CD14-positive monocyte (primary cell): ENCODE data around the gene SPHK1. TPM values are rescaled to one million over a fixed set of nuclear protein-coding genes. Genes with fewer than 3 reads are reported as not detected.

Experiments used
- DNase-seq, 3 donors: peaks; one replicate each; pipeline ENCODE4 v3.0.0-alpha.2; 2011 to 2022
- H2AFZ ChIP-seq: 2 replicates; pipeline ENCODE4 v1.6.0; 2012; ENCODE audit warnings: mild to moderate bottlenecking, low read depth, low read length, inconsistent platforms; ENCODE audit not compliant: insufficient read depth, poor library complexity, severe bottlenecking
- H3K27ac ChIP-seq, 2 donors: 1 replicate in 1 of 2; 2 replicates in 1 of 2; pipeline ENCODE4 v1.5.1; 2012 to 2013; ENCODE audit warnings: low read length in 2 of 2, control low read depth in 1 of 2, inconsistent platforms in 1 of 2, low read depth in 1 of 2, mild to moderate bottlenecking in 1 of 2
- H3K27me3 ChIP-seq, 2 donors: one replicate each; pipeline versions ENCODE4 v1.6.0 to v1.6.1; 2011 to 2013; ENCODE audit warnings: low read length in 2 of 2; ENCODE audit not compliant: control insufficient read depth in 2 of 2, insufficient read depth in 2 of 2
- H3K36me3 ChIP-seq, 2 donors: replicated peaks in 1 of 2; 1 replicate in 1 of 2; 2 replicates in 1 of 2; pipeline versions ENCODE4 v1.5.1 to v1.6.1; 2012 to 2013; ENCODE audit warnings: low read length in 2 of 2, control low read depth in 1 of 2, inconsistent platforms in 1 of 2, mild to moderate bottlenecking in 1 of 2; ENCODE audit not compliant: insufficient read depth in 2 of 2, control insufficient read depth in 1 of 2
- H3K4me1 ChIP-seq, 2 donors: 1 replicate in 1 of 2; 2 replicates in 1 of 2; pipeline versions ENCODE4 v1.5.1 to v1.6.1; 2012 to 2013; ENCODE audit warnings: low read length in 2 of 2, control low read depth in 1 of 2, inconsistent platforms in 1 of 2, mild to moderate bottlenecking in 1 of 2, moderate library complexity in 1 of 2; ENCODE audit not compliant: insufficient read depth in 2 of 2, control insufficient read depth in 1 of 2
- H3K4me2 ChIP-seq: replicated peaks from 2 replicates; pipeline ENCODE3; 2012; ENCODE audit warnings: low read length, moderate library complexity, mild to moderate bottlenecking; ENCODE audit not compliant: poor library complexity, severe bottlenecking; ENCODE audit errors: extremely low read depth
- H3K4me3 ChIP-seq, 3 experiments: fragments of 200-600 bp in 1 of 3; sonication (generic) in 1 of 3; replicated peaks in 1 of 3; 1 replicate in 2 of 3; 2 replicates in 1 of 3; pipeline ENCODE4 v1.5.1; 2011 to 2013; ENCODE audit warnings: low read length in 3 of 3, mild to moderate bottlenecking in 3 of 3, control low read depth in 2 of 3, low read depth in 2 of 3, inconsistent platforms in 1 of 3, moderate library complexity in 1 of 3
- H3K79me2 ChIP-seq: 2 replicates; pipeline ENCODE4 v1.6.0; 2012; ENCODE audit warnings: mild to moderate bottlenecking, control low read depth, inconsistent platforms, low read length, moderate library complexity; ENCODE audit not compliant: insufficient read depth
- H3K9ac ChIP-seq: 2 replicates; pipeline ENCODE4 v1.6.0; 2017; ENCODE audit warnings: low read length, mild to moderate bottlenecking; ENCODE audit not compliant: insufficient read depth, poor library complexity, severe bottlenecking
- H3K9me3 ChIP-seq, 2 donors: replicated peaks in 1 of 2; 1 replicate in 1 of 2; 2 replicates in 1 of 2; pipeline versions ENCODE4 v1.5.1 to v1.6.1; 2012 to 2013; ENCODE audit warnings: low read length in 2 of 2, control low read depth in 1 of 2; ENCODE audit not compliant: control insufficient read depth in 1 of 2, insufficient read depth in 1 of 2
- H4K20me1 ChIP-seq: 2 replicates; pipeline ENCODE4 v1.6.0; 2012; ENCODE audit warnings: mild to moderate bottlenecking, low read length, control low read depth, moderate library complexity; ENCODE audit not compliant: insufficient read depth
- H3K27ac Mint-ChIP-seq, 7 donors: one replicate each; pipeline ENCODE4 v1.8.0; 2020; ENCODE audit warnings: mild to moderate bottlenecking in 7 of 7, mixed read lengths in 7 of 7, moderate library complexity in 6 of 7, inconsistent platforms in 2 of 7
- H3K27me3 Mint-ChIP-seq, 3 donors: one replicate each; pipeline ENCODE4 v1.8.0; 2021 to 2022; ENCODE audit warnings: low read depth in 3 of 3, mild to moderate bottlenecking in 3 of 3, mixed read lengths in 3 of 3, moderate library complexity in 3 of 3, inconsistent platforms in 1 of 3
- H3K36me3 Mint-ChIP-seq, 2 donors: one replicate each; pipeline ENCODE4 v1.8.0; 2020; ENCODE audit warnings: mixed read lengths in 2 of 2, inconsistent platforms in 1 of 2, mild to moderate bottlenecking in 1 of 2
- H3K4me1 Mint-ChIP-seq: one replicate; pipeline ENCODE4 v1.8.0; 2020; ENCODE audit warnings: mild to moderate bottlenecking, mixed read lengths
- H3K4me3 Mint-ChIP-seq, 2 donors: one replicate each; pipeline ENCODE4 v1.8.0; 2020; ENCODE audit warnings: mild to moderate bottlenecking in 2 of 2, mixed read lengths in 2 of 2, moderate library complexity in 1 of 2
- H3K9me3 Mint-ChIP-seq, 7 donors: one replicate each; pipeline ENCODE4 v1.8.0; 2020 to 2022; ENCODE audit warnings: mixed read lengths in 7 of 7, mild to moderate bottlenecking in 6 of 7, moderate library complexity in 6 of 7, inconsistent platforms in 2 of 7
- CTCF ChIP-seq: fragments of 200-600 bp; IDR thresholded peaks from one replicate; pipeline ENCODE4 v1.8.0; 2022; ENCODE audit warnings: antibody characterized with exemption, mild to moderate bottlenecking
- WGBS: methylation state at CpG from one replicate; pipeline ENCODE4 v1.1.5; 2013; ENCODE audit warnings: missing lambda C conversion rate; ENCODE audit not compliant: insufficient coverage; 5-methylcytosine and 5-hydroxymethylcytosine counted together
- intact Hi-C, 2 donors: fragments of 100-400 bp; cut with micrococcal nuclease; formaldehyde crosslinking; loops; one replicate each; pipeline versions ENCODE4 v1.15.0 to v1.15.1; 2023
- polyA plus RNA-seq, 3 donors: library from polyadenylated mRNA; depleted of rRNA in 1 of 3; unstranded in 2 of 3; stranded (reverse) in 1 of 3; fragments of 300-500 nt in 2 of 3; fragments of >200 nt in 1 of 3; fragmentation: Illumina TruSeq in 2 of 3; gene quantifications; 1 replicate in 2 of 3; 2 replicates in 1 of 3; pipeline ENCODE4 v1.2.3, GENCODE V29; 2012 to 2021

Gene SPHK1
- polyA plus RNA-seq, 3 donors: 12.9 to 33.9 (median 19.1) TPM

GRCh38 chr17:76356803-76357456 is 27.5 kb upstream of the SPHK1 start:
- H2AFZ ChIP-seq: no peak overlapping the region
- no peak overlapping the region for H3K4me3 ChIP-seq
- H3K27me3 Mint-ChIP-seq: peaks cover 5 to 13% (median 6%) of the 10 kb centered on the region in 3 donors
- no peaks in the 10 kb centered on the region for H3K36me3 ChIP-seq
- 76% methylated on average over 4 of the region's 12 CpGs for WGBS
- DNase-seq: no peak
- peaks cover 13% of the 10 kb centered on the region for H3K79me2 ChIP-seq
- no peak overlapping the region for H3K4me3 Mint-ChIP-seq
- no peaks in the 10 kb centered on the region for H3K27me3 ChIP-seq
- intact Hi-C loops: no loop called here
- no peaks in the 10 kb centered on the region for H4K20me1 ChIP-seq
- no peaks in the 10 kb centered on the region for H3K36me3 Mint-ChIP-seq
- H3K9me3 ChIP-seq: no peaks in the 10 kb centered on the region
- peaks cover 0 to 1% (median 0%) of the 10 kb centered on the region in 7 donors for H3K9me3 Mint-ChIP-seq
- H3K27ac Mint-ChIP-seq: no peak overlapping the region
- TF ChIP-seq CTCF: no peak
- H3K27ac ChIP-seq: no peak overlapping the region
- H3K9ac ChIP-seq: no peak overlapping the region
- peaks cover 21% of the 10 kb centered on the region for H3K4me1 Mint-ChIP-seq
- H3K4me2 ChIP-seq: no peak overlapping the region
- H3K4me1 ChIP-seq: peaks cover 15 to 21% of the 10 kb centered on the region in 2 donors

- intact Hi-C loops: no loop called here
- Histone ChIP-seq H2AFZ (no peak overlapping the region), H3K4me2 (no peak overlapping the region), H3K9ac (no peak overlapping the region), H3K27me3 (no peaks in the 10 kb centered on the region), H3K4me1 (peaks cover 13 to 15% of the 10 kb centered on the region in 2 donors), H3K27ac (no peak overlapping the region), H3K9me3 (no peaks in the 10 kb centered on the region), H3K4me3 (no peak overlapping the region), H3K79me2 (peaks cover 6% of the 10 kb centered on the region), H4K20me1 (no peaks in the 10 kb centered on the region), H3K36me3 (no peaks in the 10 kb centered on the region)
- Mint-ChIP-seq H3K27ac (no peak overlapping the region), H3K4me1 (peaks cover 13% of the 10 kb centered on the region), H3K9me3 (peaks cover 0 to 1% (median 0%) of the 10 kb centered on the region in 7 donors), H3K4me3 (no peak overlapping the region), H3K36me3 (no peaks in the 10 kb centered on the region), H3K27me3 (peaks cover 6 to 13% (median 7%) of the 10 kb centered on the region in 3 donors)
- TF ChIP-seq CTCF: no peak
- no peak for DNase-seq
- WGBS: 88% methylated on average over 4 of the region's 6 CpGs
Observed at GRCh38 chr17:76357597-76358158, 26.7 kb upstream of the SPHK1 start.
